Epithelial cell of proximal tubule (primary cell): ENCODE measurements around the gene CEMIP2. TPM values are rescaled to one million over a fixed set of nuclear protein-coding genes. Genes with fewer than 3 reads are reported as not detected.
"Not testable (repeated sequence)": the region's sequence is repeated elsewhere in the genome, so short reads cannot be mapped to it uniquely, and the experiment has no call there.

Experiments used
- DNase-seq: peaks from one replicate; pipeline ENCODE4 v3.0.0-alpha.2; 2011; ENCODE audit warnings: low read depth
- H3K4me3 ChIP-seq: 2 replicates; pipeline ENCODE4 v1.5.1; 2011; ENCODE audit warnings: low read depth, mild to moderate bottlenecking, low read length
- total RNA-seq: library from RNA; depleted of rRNA; stranded (reverse); fragments of >200 nt; gene quantifications from 2 replicates; pipeline ENCODE4 v1.2.3, GENCODE V29; 2015
- TF ChIP-seq, protein P1 (sequence below): conservative IDR thresholded peaks from 2 replicates; pipeline ENCODE4 v1.5.1; 2012; ENCODE audit warnings: low read depth, mild to moderate bottlenecking, low read length

The CEMIP2 gene
- total RNA-seq, 1 donor from 2014 or later = 58.8 TPM

DNA sequence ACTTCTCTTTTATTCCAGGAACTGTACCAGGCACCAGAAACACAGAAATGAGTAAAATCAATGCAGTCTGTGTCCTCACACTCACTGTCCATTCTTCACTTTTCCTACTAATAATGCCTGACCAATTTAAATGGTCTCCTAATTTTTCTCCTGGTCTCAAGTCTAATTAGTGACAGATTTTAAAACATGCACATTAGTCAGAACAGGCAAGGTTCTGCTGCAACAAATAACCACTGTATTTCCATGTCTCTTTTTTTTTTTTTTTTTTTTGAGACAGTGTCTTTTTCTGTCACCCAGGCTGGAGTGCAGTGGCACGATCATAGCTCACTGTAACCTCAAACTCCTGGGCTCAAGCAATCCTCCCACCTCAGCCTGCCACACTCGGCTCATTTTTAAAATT lies 99.6 kb downstream of the CEMIP2 start:
- no peak overlapping the region for H3K4me3 ChIP-seq
- TF ChIP-seq, protein P1, sequence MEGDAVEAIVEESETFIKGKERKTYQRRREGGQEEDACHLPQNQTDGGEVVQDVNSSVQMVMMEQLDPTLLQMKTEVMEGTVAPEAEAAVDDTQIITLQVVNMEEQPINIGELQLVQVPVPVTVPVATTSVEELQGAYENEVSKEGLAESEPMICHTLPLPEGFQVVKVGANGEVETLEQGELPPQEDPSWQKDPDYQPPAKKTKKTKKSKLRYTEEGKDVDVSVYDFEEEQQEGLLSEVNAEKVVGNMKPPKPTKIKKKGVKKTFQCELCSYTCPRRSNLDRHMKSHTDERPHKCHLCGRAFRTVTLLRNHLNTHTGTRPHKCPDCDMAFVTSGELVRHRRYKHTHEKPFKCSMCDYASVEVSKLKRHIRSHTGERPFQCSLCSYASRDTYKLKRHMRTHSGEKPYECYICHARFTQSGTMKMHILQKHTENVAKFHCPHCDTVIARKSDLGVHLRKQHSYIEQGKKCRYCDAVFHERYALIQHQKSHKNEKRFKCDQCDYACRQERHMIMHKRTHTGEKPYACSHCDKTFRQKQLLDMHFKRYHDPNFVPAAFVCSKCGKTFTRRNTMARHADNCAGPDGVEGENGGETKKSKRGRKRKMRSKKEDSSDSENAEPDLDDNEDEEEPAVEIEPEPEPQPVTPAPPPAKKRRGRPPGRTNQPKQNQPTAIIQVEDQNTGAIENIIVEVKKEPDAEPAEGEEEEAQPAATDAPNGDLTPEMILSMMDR = no peak
- no peak for DNase-seq

GRCh38 chr9:71665247-71665646 lies 103.1 kb downstream of the CEMIP2 start:
- TF ChIP-seq, protein P1 = no peak
- no peak overlapping the region for H3K4me3 ChIP-seq
- no peak for DNase-seq

DNA sequence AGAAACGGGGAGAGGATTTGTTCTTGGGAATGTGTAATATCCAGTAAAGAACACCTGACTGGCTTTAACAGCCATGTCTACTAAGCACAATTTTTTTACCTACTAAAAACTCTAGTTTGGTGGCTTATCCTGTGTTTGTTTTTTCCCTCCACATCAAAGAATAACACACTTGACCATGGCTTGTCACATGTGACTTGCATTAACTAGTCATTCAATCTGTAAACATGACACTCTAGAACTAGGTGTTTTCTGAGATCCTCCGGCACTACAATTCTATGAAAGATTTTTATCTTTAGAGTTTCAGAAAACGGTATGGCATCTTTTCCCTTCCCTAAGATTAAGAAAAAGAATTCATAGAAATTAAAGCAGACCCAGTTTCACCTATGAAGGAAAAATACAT lies 103.7 kb downstream of the CEMIP2 start:
- no peak for DNase-seq
- TF ChIP-seq, protein P1 = no peak

DNA sequence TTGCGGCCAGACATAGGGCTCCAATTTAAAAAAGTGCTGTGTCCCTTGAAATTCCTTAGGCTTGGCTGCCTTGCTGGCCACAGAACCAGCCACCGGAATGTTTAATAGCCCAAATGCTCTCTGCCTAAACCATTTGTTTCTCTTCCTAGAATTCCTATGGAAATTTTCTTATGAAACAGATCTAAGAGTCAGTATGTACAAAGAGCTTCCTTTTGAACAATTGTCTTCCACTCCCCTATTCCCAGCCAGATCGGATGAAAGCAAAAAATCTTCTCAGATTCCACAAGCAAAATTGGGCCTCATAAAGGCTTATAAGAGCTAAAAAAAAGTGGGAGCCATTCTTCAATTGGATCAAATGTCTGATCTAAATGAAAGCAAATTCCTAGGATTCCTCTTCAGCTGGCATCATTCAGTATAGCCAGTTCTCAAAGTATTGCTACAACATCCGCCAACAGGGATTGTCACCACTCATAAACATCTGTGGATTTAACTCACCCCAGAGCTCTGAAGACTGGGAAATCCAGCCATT lies 104.3 kb downstream of the CEMIP2 start:
- no peak overlapping the region for H3K4me3 ChIP-seq
- no peak for DNase-seq
- TF ChIP-seq, protein P1 = no peak

More for the DNA sequence above, 103.7 kb downstream of the CEMIP2 start:
- no peak overlapping the region for H3K4me3 ChIP-seq

DNA sequence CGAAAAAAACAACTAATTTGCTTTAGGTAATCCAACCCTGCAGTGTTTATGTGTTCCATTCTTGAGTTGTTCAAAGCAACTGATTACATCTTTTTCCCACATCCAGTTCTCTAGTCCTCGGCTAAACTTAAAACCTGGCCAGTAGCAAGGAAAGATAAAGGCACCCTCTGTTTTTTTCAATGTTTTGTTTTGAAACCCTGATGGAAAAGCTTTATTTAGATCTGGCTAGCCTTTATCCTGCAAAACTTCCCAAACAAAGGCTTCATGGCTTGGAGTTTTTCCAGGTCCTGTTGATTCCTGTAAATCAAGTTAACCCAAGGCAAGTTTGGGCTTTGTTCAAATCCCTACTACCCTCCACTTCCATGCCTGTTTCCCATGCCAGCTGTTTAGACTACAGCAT lies 105.1 kb downstream of the CEMIP2 start:
- TF ChIP-seq, protein P1 = no peak
- H3K4me3 ChIP-seq = no peak overlapping the region
- no peak for DNase-seq

GRCh38 chr9:71662082-71662481 lies 106.2 kb downstream of the CEMIP2 start:
- no peak for DNase-seq
- TF ChIP-seq, protein P1 = no peak
- H3K4me3 ChIP-seq = no peak overlapping the region

DNA sequence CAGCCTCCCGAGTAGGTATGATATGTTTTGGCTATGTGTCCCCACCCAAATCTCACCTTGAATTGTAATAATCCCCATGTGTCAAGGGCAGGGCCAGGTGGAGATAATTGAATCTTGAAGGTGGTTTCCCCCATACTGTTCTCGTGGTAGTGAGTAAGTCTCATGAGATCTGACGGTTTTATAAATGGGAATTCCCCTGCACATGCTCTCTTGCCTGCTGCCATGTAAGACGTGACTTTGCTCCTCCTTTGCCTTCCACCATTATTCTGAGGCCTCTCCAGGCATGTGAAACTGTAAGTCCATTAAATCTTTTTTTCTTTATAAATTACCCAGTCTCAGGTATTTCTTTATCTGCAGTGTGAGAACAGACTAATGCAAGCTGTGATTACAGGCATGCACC lies 111.0 kb downstream of the CEMIP2 start:
- DNase-seq, H3K4me3 ChIP-seq: not testable (repeated sequence)
